ENCODE data around the gene DLEC1.

The DLEC1 gene

DNA sequence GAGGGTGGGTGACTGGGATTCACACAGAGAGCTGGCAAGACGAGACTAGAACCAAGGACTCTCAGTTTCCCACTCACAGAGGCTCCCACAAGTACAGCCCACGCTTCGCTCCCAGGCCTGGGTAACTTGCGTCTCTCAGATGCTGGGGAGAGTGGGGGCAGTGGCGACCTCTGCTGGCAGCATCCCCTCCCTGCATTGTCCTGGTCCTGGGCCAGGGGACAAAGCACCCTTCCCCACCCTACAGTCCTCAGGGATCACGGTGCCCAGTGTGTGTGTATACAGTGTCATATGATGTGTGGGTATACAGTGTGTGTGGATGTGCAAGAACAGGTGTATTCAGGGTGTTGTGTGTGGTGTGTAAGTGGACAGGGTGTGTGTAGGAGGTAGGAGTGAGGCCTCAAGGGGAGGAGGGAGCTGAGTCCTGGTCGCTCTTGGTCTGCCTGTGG lies 35.6 kb upstream of the DLEC1 start:
- Histone ChIP-seq H3K4me1 (ENCODE audit: insufficient read depth, low read length) (peaks cover 3% of the 10 kb centered on the region), H3K27ac (ENCODE audit: low read depth, low read length) (no peak overlapping the region), H3K36me3 (ENCODE audit: insufficient read depth, low read length) (peaks cover 29% of the 10 kb centered on the region), H3K4me3 (ENCODE audit: low read depth in 1 of 2, low read length in 2 of 2) (no peak overlapping the region), H3K27me3 (ENCODE audit: control insufficient read depth in 1 of 2, insufficient read depth in 2 of 2, low read length in 2 of 2) (no peaks in the 10 kb centered on the region), H3K9me3 (ENCODE audit: low read length) (no peaks in the 10 kb centered on the region), H3K9ac (ENCODE audit: low read length) (no peak overlapping the region)

DNA sequence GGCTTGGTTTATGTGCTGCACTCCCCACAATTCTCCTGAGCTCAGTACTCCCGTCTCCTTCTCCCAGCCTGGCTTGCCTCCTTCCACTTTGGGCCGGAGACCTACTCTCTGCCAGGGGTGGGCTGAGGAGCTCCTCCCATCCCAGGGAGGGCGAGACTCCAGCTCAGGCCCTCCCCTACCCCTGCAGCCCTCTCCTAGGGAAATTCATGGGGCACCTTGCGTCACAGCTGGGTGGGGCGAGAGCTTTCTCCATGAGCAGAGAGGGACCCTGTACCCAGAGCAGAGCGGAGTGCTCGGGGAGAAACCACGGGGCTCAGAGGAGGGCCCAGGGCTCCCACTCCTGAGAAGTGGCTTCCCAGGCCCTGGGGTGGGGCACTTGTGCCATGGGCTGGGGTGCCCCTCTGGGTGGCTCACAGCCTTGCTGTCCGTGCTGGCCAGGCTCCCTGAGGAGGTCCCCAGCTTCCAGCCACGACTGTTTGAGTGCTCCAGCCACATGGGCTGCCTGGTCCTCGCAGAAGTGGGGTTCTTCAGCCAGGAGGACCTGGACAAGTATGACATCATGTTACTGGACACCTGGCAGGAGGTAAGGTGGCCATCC lies 35.1 kb upstream of the DLEC1 start:
- Histone ChIP-seq H3K36me3 (ENCODE audit: insufficient read depth, low read length) (peaks cover 30% of the 10 kb centered on the region), H3K9ac (ENCODE audit: low read length) (no peak overlapping the region)

DNA sequence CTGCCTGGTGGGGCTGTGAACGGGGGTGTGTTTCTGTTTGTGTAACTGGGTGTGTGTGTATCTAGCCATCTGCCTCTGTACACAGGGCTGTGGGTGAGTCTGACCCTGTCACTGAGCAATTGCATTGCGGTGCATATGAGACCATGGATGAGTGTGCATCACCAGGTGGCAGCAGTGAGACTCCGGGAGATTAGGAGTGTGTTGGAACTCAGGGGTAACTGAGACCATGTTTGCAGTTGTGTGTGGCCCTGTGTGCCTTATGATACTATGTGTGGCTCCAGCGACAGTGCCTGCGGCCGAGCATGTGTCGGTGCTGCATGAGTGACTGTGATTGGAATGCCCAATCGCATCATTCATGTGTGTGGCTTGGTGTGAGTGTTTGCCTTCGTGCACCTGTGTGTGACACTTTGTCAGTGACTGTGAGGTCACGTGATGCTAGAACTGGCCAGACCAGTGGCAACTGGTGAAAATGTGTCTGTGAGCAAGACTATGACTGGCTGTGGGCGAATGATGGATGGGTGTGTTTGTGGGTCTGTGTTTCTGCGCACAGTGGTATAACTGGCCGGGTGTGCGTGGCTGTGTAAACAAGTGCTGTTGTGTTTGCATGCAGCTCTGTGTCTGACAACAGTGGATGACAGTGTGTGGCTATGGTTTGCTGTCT lies 34.5 kb upstream of the DLEC1 start:
- Histone ChIP-seq H3K36me3 (ENCODE audit: insufficient read depth, low read length) (peaks cover 34% of the 10 kb centered on the region), H3K9ac (ENCODE audit: low read length) (no peak overlapping the region)

More for the DNA sequence above, 35.1 kb upstream of the DLEC1 start:
- H3K9me3 ChIP-seq (ENCODE audit: low read length): no peaks in the 10 kb centered on the region
- no peak overlapping the region for H3K4me3 ChIP-seq (ENCODE audit: low read depth in 1 of 2, low read length in 2 of 2)
- H3K27ac ChIP-seq (ENCODE audit: low read depth, low read length): no peak overlapping the region
- no peaks in the 10 kb centered on the region for H3K4me1 ChIP-seq (ENCODE audit: insufficient read depth, low read length)
- no peaks in the 10 kb centered on the region for H3K27me3 ChIP-seq (ENCODE audit: control insufficient read depth in 1 of 2, insufficient read depth in 2 of 2, low read length in 2 of 2)

DNA sequence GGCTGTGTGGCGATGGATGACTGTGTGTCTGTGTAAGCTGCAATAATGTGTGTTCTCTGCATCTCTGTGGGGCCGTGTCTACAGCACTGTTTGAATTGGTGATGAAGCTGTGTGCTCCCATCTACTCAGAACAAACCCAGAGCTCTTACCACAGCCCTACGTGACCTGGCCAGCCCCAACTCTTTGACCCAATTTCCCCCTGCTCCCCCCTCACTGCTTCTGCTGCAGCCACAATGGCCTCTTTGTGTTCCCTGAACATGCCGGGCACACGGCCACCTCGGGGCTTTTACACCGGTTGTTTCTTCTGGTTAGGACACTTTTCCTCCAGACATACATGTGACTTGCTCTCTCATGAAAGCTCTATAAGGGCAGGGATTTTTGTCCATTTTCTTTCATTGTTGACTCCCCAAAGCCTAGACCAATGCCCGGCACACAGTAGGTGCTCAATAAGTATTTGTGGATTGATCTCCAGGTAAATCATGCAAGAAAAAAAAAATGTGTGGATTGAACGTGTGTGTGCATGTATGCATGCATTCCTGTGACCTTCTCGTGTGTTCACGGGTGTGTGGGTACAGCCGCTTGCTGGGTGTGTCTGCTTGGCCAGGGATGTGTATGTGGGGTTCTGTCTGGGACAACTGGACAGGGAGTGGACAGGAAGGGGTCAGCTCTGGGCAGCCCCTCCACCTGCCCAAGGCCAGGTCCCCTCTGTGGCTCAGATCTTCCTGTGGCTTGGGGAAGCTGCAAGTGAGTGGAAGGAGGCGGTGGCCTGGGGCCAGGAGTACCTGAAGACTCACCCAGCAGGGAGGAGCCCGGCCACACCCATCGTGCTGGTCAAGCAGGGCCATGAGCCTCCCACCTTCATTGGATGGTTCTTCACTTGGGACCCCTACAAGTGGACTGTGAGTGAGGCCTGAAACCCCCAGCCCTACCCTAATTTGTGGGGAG lies 33.7 kb upstream of the DLEC1 start:
- Histone ChIP-seq H3K9ac (ENCODE audit: low read length) (no peak overlapping the region), H3K27ac (ENCODE audit: low read depth, low read length) (no peak overlapping the region), H3K36me3 (ENCODE audit: insufficient read depth, low read length) (peaks cover 34% of the 10 kb centered on the region)

More for the DNA sequence above, 34.5 kb upstream of the DLEC1 start:
- Histone ChIP-seq H3K4me3 (ENCODE audit: low read depth in 1 of 2, low read length in 2 of 2) (no peak overlapping the region), H3K9me3 (ENCODE audit: low read length) (no peaks in the 10 kb centered on the region), H3K27me3 (ENCODE audit: control insufficient read depth in 1 of 2, insufficient read depth in 2 of 2, low read length in 2 of 2) (no peaks in the 10 kb centered on the region), H3K4me1 (ENCODE audit: insufficient read depth, low read length) (no peaks in the 10 kb centered on the region), H3K27ac (ENCODE audit: low read depth, low read length) (no peak overlapping the region)

DNA sequence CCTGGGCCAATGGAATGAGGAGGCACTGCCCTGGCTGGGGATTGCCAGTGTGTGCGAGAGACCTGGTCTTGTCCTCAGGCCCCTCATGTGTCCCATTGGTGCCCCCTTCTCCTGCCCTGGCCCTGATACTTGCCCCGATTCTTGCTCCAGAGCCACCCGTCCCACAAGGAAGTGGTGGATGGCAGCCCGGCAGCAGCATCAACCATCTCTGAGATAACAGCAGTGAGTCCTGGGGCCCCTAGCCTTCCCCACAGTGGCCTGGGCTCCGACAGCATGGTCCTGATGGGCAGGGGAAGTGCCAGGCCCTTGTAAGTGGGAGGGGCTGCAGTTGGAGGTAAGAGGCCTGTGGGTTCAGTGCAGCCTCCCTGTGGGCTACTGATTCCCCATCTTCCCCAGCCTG lies 33.0 kb upstream of the DLEC1 start:
- Histone ChIP-seq H3K9me3 (ENCODE audit: low read length) (no peaks in the 10 kb centered on the region), H3K4me3 (ENCODE audit: low read depth in 1 of 2, low read length in 2 of 2) (no peak overlapping the region), H3K27me3 (ENCODE audit: control insufficient read depth in 1 of 2, insufficient read depth in 2 of 2, low read length in 2 of 2) (no peaks in the 10 kb centered on the region), H3K27ac (ENCODE audit: low read depth, low read length) (no peak overlapping the region), H3K9ac (ENCODE audit: low read length) (no peak overlapping the region), H3K36me3 (ENCODE audit: insufficient read depth, low read length) (peaks cover 34% of the 10 kb centered on the region), H3K4me1 (ENCODE audit: insufficient read depth, low read length) (no peaks in the 10 kb centered on the region)

More for the DNA sequence above, 33.7 kb upstream of the DLEC1 start:
- Histone ChIP-seq H3K9me3 (ENCODE audit: low read length) (no peaks in the 10 kb centered on the region), H3K4me3 (ENCODE audit: low read depth in 1 of 2, low read length in 2 of 2) (no peak overlapping the region), H3K4me1 (ENCODE audit: insufficient read depth, low read length) (no peaks in the 10 kb centered on the region), H3K27me3 (ENCODE audit: control insufficient read depth in 1 of 2, insufficient read depth in 2 of 2, low read length in 2 of 2) (no peaks in the 10 kb centered on the region)

DNA sequence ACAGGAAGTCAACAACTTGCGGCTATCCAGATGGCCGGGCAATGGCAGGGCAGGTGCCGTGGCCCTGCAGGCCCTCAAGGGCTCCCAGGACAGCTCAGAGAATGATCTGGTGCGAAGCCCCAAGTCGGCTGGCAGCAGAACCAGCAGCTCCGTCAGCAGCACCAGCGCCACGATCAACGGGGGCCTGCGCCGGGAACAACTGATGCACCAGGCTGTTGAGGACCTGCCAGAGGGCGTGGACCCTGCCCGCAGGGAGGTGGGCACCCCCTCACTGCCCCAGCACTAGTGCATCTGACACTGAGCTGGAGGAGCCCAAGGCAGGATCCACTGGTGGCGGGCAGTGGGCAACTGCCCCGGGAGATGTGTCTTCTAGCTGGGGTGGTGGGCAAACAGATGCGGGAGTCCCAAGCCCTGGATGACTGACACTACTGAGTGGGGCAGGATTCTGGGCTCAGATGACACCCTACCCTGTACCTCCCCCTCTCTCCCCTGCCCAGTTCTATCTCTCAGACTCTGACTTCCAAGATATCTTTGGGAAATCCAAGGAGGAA lies 32.5 kb upstream of the DLEC1 start:
- Histone ChIP-seq H3K27me3 (ENCODE audit: control insufficient read depth in 1 of 2, insufficient read depth in 2 of 2, low read length in 2 of 2) (no peaks in the 10 kb centered on the region), H3K9me3 (ENCODE audit: low read length) (no peaks in the 10 kb centered on the region), H3K9ac (ENCODE audit: low read length) (no peak overlapping the region), H3K4me3 (ENCODE audit: low read depth in 1 of 2, low read length in 2 of 2) (no peak overlapping the region), H3K36me3 (ENCODE audit: insufficient read depth, low read length) (peaks cover 34% of the 10 kb centered on the region), H3K27ac (ENCODE audit: low read depth, low read length) (no peak overlapping the region), H3K4me1 (ENCODE audit: insufficient read depth, low read length) (no peaks in the 10 kb centered on the region)

DNA sequence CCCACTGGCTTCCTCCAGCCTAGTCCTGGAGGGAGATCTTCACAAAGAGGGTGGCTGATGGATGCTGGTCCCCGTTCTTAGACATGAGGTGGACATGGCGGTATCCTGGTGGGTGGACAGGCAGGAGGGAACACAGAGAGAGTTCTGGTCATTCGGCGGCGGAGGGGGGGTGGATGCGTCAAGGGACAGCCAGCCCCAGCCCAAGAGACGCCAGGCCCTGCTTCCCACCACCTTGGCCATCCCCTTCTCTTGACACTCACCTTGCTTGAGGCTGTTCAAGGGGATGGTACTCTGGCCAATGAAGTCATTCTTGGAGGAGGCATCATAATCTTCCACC lies 31.3 kb upstream of the DLEC1 start:
- H3K27ac ChIP-seq (ENCODE audit: low read depth, low read length): no peak overlapping the region
- H3K36me3 ChIP-seq (ENCODE audit: insufficient read depth, low read length): peaks cover 27% of the 10 kb centered on the region
- H3K9me3 ChIP-seq (ENCODE audit: low read length): no peaks in the 10 kb centered on the region
- H3K27me3 ChIP-seq (ENCODE audit: control insufficient read depth in 1 of 2, insufficient read depth in 2 of 2, low read length in 2 of 2): no peaks in the 10 kb centered on the region
- H3K9ac ChIP-seq (ENCODE audit: low read length): no peak overlapping the region
- no peak overlapping the region for H3K4me3 ChIP-seq (ENCODE audit: low read depth in 1 of 2, low read length in 2 of 2)
- H3K4me1 ChIP-seq (ENCODE audit: insufficient read depth, low read length): no peaks in the 10 kb centered on the region

DNA sequence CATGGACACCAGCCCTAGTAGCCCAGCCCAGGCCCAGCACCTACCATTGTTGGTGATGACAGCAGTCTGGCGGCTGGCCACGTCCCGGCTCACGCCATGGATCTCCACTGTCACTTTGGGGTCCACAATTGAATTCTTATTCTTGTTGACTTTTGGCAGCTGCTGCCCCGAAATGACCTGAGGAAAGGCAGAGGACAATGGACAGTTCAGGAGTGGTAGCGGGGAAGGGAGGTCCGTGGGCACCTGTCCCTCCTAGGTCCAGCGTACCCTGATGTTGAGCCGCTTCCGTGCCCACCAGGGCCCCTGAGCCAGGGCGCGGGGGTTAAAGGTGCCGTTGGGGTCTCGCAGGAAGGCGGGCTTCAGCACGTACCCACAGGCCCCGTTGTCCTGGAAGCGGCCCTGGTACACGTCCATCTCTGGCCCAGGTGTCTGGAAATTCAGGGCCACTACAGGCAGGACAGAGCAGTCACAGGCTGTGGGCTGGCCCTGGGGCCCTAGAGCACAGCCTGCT lies 30.8 kb upstream of the DLEC1 start:
- Histone ChIP-seq H3K36me3 (ENCODE audit: insufficient read depth, low read length) (peaks cover 27% of the 10 kb centered on the region), H3K4me3 (ENCODE audit: low read depth in 1 of 2, low read length in 2 of 2) (no peak overlapping the region), H3K4me1 (ENCODE audit: insufficient read depth, low read length) (no peaks in the 10 kb centered on the region), H3K9me3 (ENCODE audit: low read length) (no peaks in the 10 kb centered on the region), H3K27me3 (ENCODE audit: control insufficient read depth in 1 of 2, insufficient read depth in 2 of 2, low read length in 2 of 2) (no peaks in the 10 kb centered on the region), H3K27ac (ENCODE audit: low read depth, low read length) (no peak overlapping the region), H3K9ac (ENCODE audit: low read length) (no peak overlapping the region)

DNA sequence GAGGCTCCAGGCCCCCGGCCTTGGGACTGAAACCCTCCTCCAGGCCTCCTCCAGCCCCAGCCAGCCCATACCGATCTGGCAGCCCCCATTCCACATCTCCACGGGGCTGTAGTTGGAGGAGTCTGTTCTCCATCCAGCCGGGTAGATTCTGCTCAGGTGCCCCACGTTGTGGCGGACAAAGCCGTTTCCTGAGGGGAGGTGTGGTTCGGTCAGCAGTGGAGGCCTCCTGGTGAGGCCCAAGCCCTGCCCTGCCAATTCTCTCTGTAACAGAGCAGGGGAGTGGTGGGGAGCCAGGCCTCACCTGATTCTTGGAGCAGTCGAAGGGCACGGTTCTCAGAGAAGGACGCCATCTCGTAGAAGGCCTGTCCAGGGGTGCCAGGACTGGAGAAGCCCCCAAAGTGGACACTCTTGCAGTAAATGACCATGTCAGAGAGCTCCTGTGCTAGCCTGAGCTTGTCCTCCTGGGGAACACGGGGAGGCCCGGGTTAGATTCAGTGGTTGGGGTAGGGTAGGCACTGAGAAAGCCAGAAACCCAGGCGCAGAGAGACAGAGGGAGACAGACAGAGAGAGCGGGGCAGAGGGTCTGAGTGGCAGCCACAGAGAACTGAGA lies 29.9 kb upstream of the DLEC1 start:
- no peak overlapping the region for H3K27ac ChIP-seq (ENCODE audit: low read depth, low read length)
- peaks cover 27% of the 10 kb centered on the region for H3K36me3 ChIP-seq (ENCODE audit: insufficient read depth, low read length)
- H3K9ac ChIP-seq (ENCODE audit: low read length): no peak overlapping the region
- H3K4me1 ChIP-seq (ENCODE audit: insufficient read depth, low read length): no peaks in the 10 kb centered on the region
- no peaks in the 10 kb centered on the region for H3K9me3 ChIP-seq (ENCODE audit: low read length)
- H3K4me3 ChIP-seq (ENCODE audit: low read depth in 1 of 2, low read length in 2 of 2): no peak overlapping the region
- no peaks in the 10 kb centered on the region for H3K27me3 ChIP-seq (ENCODE audit: control insufficient read depth in 1 of 2, insufficient read depth in 2 of 2, low read length in 2 of 2)

DNA sequence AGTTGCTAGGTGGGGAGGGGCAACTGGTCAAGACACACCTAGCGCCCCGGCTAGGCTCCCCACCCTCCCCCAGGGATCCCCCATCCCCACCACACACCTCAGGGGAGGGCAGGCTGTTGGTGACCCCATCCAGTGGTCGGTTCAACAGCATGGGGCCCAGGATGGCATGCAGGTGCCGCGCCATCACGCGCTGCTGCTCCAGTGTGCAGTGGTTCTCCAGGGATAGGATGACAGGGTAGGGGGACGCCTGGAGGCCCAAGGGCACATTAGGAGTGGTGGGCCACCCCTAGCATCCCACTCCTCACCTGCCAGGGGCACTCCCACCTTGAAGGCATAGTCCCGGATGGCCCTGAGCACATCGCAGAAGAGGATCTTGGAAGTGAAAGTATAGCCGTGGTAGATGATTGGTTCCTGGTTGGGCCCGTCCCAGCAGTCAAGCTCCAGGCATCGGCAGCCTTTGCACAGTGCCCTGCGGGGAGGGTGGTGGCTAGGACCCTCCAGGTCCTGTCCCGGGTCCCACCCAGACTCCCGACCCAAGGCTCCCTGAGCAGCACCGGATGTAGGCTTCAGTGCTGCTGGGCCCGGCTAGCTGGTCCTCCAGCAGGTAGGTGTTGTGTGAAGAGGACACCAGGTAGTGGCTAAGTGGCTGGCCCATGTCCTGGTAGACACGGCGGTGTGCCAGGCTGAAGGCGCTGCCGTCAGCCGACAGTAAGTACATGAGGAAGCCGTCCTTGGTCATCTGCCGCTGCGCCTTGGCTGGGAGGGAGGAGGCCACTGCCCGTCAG lies 29.0 kb upstream of the DLEC1 start:
- H3K27ac ChIP-seq (ENCODE audit: low read depth, low read length): no peak overlapping the region
- H3K4me3 ChIP-seq (ENCODE audit: low read depth in 1 of 2, low read length in 2 of 2): no peak overlapping the region
- H3K36me3 ChIP-seq (ENCODE audit: insufficient read depth, low read length): peaks cover 27% of the 10 kb centered on the region
- H3K27me3 ChIP-seq (ENCODE audit: control insufficient read depth in 1 of 2, insufficient read depth in 2 of 2, low read length in 2 of 2): no peaks in the 10 kb centered on the region
- no peaks in the 10 kb centered on the region for H3K4me1 ChIP-seq (ENCODE audit: insufficient read depth, low read length)
- no peak overlapping the region for H3K9ac ChIP-seq (ENCODE audit: low read length)
- no peaks in the 10 kb centered on the region for H3K9me3 ChIP-seq (ENCODE audit: low read length)
